ENCODE measurements around the gene GYG1. TPM values are rescaled to one million over a fixed set of nuclear protein-coding genes. Genes with fewer than 3 reads are reported as not detected.

The GYG1 gene
- total and polyA plus RNA-seq, 2 of the 4 experiments (the other 2 are of a cell fraction), result 48.4 to 90.3 TPM

GRCh38 chr3:148948913-148949657 lies 42.3 kb upstream of the GYG1 start:
- ChIA-PET POLR2A (ENCODE audit: unreplicated experiment) (no interaction called here), CTCF (interaction anchor here (0.6 kb wide), 1 partner anchor 569 kb away, joined by 5 read pairs; no protein-coding TSS in a partner anchor)
- no peak overlapping the region for H4K5ac ChIP-seq (ENCODE audit: low read depth, low read length)
- DNase-seq, result no peak
- no peak overlapping the region for H3K14ac ChIP-seq (replicated peaks; ENCODE audit: low read depth, low read length)
- no peak overlapping the region for H3K4me2 ChIP-seq (ENCODE audit: low read depth, low read length)
- 83% methylated on average over 2 of the region's 8 CpGs; no CpG with 5 or more reads in 1 of the 2 experiments for WGBS, 2 experiments (ENCODE audit: extremely low coverage in 2 of 2, insufficient read length in 1 of 2)
- no peak overlapping the region for H2BK5ac ChIP-seq (ENCODE audit: low read depth, low read length, poor library complexity, severe bottlenecking)
- peaks cover 6% of the 10 kb centered on the region for H3K4me1 ChIP-seq (ENCODE audit: control insufficient read depth, insufficient read depth, low read length)
- H3K27me3 ChIP-seq (ENCODE audit: control insufficient read depth, insufficient read depth, low read length), result no peaks in the 10 kb centered on the region
- H2AK5ac ChIP-seq (ENCODE audit: low read depth, low read length), result no peak overlapping the region
- intact Hi-C loops (cut with micrococcal nuclease) (loop anchor here (5.0 kb wide), 1 partner anchor 487 kb away; no protein-coding TSS in a partner anchor), dilution Hi-C loops (cut with HindIII; ENCODE audit: low sequenced_read_pairs, unreplicated experiment) (no loop called here), in situ Hi-C loops (cut with MboI; ENCODE audit: low sequenced_read_pairs) (loop anchor here (5.0 to 25.0 kb wide), 5 partner anchors 87 to 1012 kb away; no protein-coding TSS in a partner anchor)
- H4K20me1 ChIP-seq (ENCODE audit: insufficient read depth, low read length), result no peaks in the 10 kb centered on the region
- BruUV-seq (replicated peaks), result no TSS peak
- no peak overlapping the region for H3K18ac ChIP-seq (ENCODE audit: low read depth, low read length)
- no peak for ATAC-seq (ENCODE audit: low read depth)
- no peak overlapping the region for H2BK20ac ChIP-seq (ENCODE audit: low read depth, low read length)
- no peaks in the 10 kb centered on the region for H3K79me1 ChIP-seq (ENCODE audit: low read depth in 1 of 2, low read length in 2 of 2)
- H4K91ac ChIP-seq (ENCODE audit: insufficient read depth, low read depth, low read length), result peak overlapping the region; percentile 38; the same call in 1 of the 2 replicates
- no peak overlapping the region for H2AFZ ChIP-seq (replicated peaks; ENCODE audit: low read length, poor library complexity)
- no peak overlapping the region for H4K8ac ChIP-seq (ENCODE audit: low read depth in 2 of 2, low read length in 2 of 2)
- no peak overlapping the region for H2AK9ac ChIP-seq (replicated peaks; ENCODE audit: low read depth, low read length, poor library complexity)
- no peak overlapping the region; the same call in 2 of the 3 replicates for H2BK15ac ChIP-seq (ENCODE audit: low read depth, low read length)
- no peak overlapping the region for H3K9ac ChIP-seq (ENCODE audit: low read depth, low read length)
- peaks cover 4% of the 10 kb centered on the region; the same call in 1 of the 2 replicates for H3K9me3 ChIP-seq (ENCODE audit: control insufficient read depth, insufficient read depth, low read length)
- no peaks in the 10 kb centered on the region for H3K36me3 ChIP-seq (ENCODE audit: control insufficient read depth, insufficient read depth, low read length)
- H3K56ac ChIP-seq (ENCODE audit: extremely low read depth, insufficient read depth, low read length), result no peak overlapping the region
- H2BK120ac ChIP-seq (ENCODE audit: low read depth, low read length), result no peak overlapping the region
- H3K4ac ChIP-seq (ENCODE audit: low read depth, low read length), result no peak overlapping the region
- no peak overlapping the region for H3K27ac ChIP-seq (ENCODE audit: insufficient read depth, low read length)
- no peak overlapping the region for H3K4me3 ChIP-seq (ENCODE audit: insufficient read depth, low read depth, low read length)
- H3K23ac ChIP-seq (ENCODE audit: low read depth, low read length), result no peak overlapping the region
- TF ChIP-seq POLR2A (IDR thresholded peaks at IDR 0.05; ENCODE audit: low read depth, low read length) (no peak), USF2 (IDR thresholded peaks at IDR 0.05; ENCODE audit: low read depth, low read length) (no peak), RFX5 (IDR thresholded peaks at IDR 0.05; ENCODE audit: low read depth, low read length) (no peak), BHLHE40 (IDR thresholded peaks at IDR 0.05; ENCODE audit: low read depth, low read length) (no peak), FOS (IDR thresholded peaks at IDR 0.05; ENCODE audit: low read depth, low read length) (no peak), RAD21 (IDR thresholded peaks at IDR 0.05; ENCODE audit: low read length) (no peak), MXI1 (IDR thresholded peaks at IDR 0.05; ENCODE audit: borderline replicate concordance, low read depth, low read length) (no peak), SMC3 (IDR thresholded peaks at IDR 0.05; ENCODE audit: low read depth, low read length) (no peak), MAFK (IDR thresholded peaks at IDR 0.05; ENCODE audit: low read depth, low read length) (no peak), ELK1 (IDR thresholded peaks at IDR 0.05; ENCODE audit: borderline replicate concordance, low read depth, low read length) (no peak), CTCF (conservative IDR thresholded peaks at IDR 0.05; ENCODE audit: low read depth, low read length) (no peak), NFE2L2 (IDR thresholded peaks at IDR 0.05; ENCODE audit: low read depth, low read length) (no peak), RCOR1 (IDR thresholded peaks at IDR 0.05; ENCODE audit: insufficient replicate concordance, low read length) (no peak)
- H3K9me1 ChIP-seq (ENCODE audit: insufficient read depth, low read length), result peaks cover 6% of the 10 kb centered on the region
